Testis (tissue), 2 donors: ENCODE data around the gene LYPD6B.

ENCODE experiments used
- CTCF ChIP-seq, 3 experiments: fragments of 450-650 bp in 2 of 3; fragments of 200-600 bp in 1 of 3; sonication (generic) in 1 of 3; IDR thresholded peaks; one replicate each; pipeline ENCODE4 v1.5.1; 2016 to 2019; ENCODE audit warnings: antibody characterized with exemption in 3 of 3, mild to moderate bottlenecking in 2 of 3, moderate library complexity in 1 of 3
- POLR2A ChIP-seq: fragments of 450-650 bp; IDR thresholded peaks from one replicate; pipeline ENCODE4 v1.6.1; 2017; ENCODE audit warnings: antibody characterized with exemption, mild to moderate bottlenecking, moderate library complexity

- TF ChIP-seq CTCF (IDR thresholded peaks at IDR 0.05) (no peak), POLR2A (no peak)
Observed at GRCh38 chr2:149223472-149224095, 185.1 kb downstream of the LYPD6B start.
